ENCODE measurements around the gene ALDH1A3. TPM values are rescaled to one million over a fixed set of nuclear protein-coding genes. Genes with fewer than 3 reads are reported as not detected.

The ALDH1A3 gene
- polyA plus RNA-seq, 1 of the 3 experiments (the other 2 are of a cell fraction): 4.4 TPM

DNA sequence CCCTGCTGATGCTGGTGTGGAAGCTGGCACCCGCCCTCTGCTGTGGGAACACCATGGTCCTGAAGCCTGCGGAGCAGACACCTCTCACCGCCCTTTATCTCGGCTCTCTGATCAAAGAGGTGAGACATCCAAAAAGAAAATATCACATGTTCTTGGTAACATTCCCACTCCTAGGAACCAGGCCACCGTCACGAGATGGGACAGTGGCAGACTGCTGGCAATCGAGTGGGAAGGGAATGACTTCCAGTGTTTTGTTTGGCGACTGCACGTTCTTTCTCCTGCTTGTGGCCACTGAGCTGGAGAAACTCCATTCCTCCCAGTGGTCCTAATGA lies 14.3 kb downstream of the ALDH1A3 start:
- TF ChIP-seq GABPA (IDR thresholded peaks at IDR 0.05; ENCODE audit: low read depth) (no peak), MXI1 (IDR thresholded peaks at IDR 0.05; ENCODE audit: low read depth, low read length) (no peak), RXRA (IDR thresholded peaks at IDR 0.05; ENCODE audit: borderline replicate concordance, low read depth) (no peak)
- TF ChIP-seq, protein P1, sequence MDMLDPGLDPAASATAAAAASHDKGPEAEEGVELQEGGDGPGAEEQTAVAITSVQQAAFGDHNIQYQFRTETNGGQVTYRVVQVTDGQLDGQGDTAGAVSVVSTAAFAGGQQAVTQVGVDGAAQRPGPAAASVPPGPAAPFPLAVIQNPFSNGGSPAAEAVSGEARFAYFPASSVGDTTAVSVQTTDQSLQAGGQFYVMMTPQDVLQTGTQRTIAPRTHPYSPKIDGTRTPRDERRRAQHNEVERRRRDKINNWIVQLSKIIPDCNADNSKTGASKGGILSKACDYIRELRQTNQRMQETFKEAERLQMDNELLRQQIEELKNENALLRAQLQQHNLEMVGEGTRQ (IDR thresholded peaks at IDR 0.05; ENCODE audit: borderline replicate concordance, low read depth, low read length): no peak
- Histone ChIP-seq H3K9me3 (no peaks in the 10 kb centered on the region), H3K36me3 (replicated peaks in 1 of 2; ENCODE audit: control insufficient read depth in 1 of 2, insufficient read depth in 2 of 2, low read length in 1 of 2) (no peaks in the 10 kb centered on the region), H3K79me2 (ENCODE audit: insufficient read depth) (no peaks in the 10 kb centered on the region), H3F3A (replicated peaks; ENCODE audit: insufficient read depth) (no peaks in the 10 kb centered on the region), H3K9me2 (no peaks in the 10 kb centered on the region), H3K4me1 (ENCODE audit: control insufficient read depth in 1 of 2, insufficient read depth in 2 of 2, low read depth in 1 of 2, low read length in 1 of 2) (peaks cover 0 to 11% of the 10 kb centered on the region in 2 experiments; a peak in 1 of 4 replicates), H2AFZ (ENCODE audit: low read depth) (no peak overlapping the region), H3K27ac (ENCODE audit: low read depth in 2 of 2, low read length in 1 of 2) (no peak overlapping the region; a peak in 1 of 4 replicates), H3K9ac (no peak overlapping the region), H3K4me3 (ENCODE audit: low read depth in 2 of 2, low read length in 1 of 2) (no peak overlapping the region), H3K27me3 (ENCODE audit: insufficient read depth) (no peaks in the 10 kb centered on the region), H3K4me2 (no peak overlapping the region), H4K20me1 (ENCODE audit: insufficient read depth) (no peaks in the 10 kb centered on the region)
- 83% methylated on average over 8 of the region's 9 CpGs for WGBS (ENCODE audit: low lambda C conversion rate)
- DNase-seq: no peak
- ChIA-PET POLR2A (no interaction called here), CTCF (interaction anchor here (1.0 to 2.7 kb wide), 3 partner anchors 21 to 135 kb away, joined by 3 to 7 read pairs (median 3); no protein-coding TSS in a partner anchor)

DNA sequence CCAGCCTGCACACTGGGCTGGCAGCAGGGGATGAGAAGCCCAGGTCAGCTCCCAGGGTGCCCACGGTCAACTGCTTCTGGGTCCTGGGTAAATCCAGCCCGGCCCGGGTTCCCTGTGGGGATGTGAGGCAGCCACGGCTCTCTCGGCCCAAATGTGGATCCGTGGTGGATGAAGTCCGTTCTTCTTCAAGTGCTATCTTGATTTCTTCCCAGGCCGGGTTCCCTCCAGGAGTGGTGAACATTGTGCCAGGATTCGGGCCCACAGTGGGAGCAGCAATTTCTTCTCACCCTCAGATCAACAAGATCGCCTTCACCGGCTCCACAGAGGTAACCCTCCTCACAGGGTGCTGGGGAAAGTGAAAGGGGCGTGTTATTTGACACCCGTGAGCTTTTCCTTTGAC lies 16.1 kb downstream of the ALDH1A3 start:
- no peak overlapping the region for H3K9ac ChIP-seq
- POLR2A ChIA-PET: no interaction called here
- no peaks in the 10 kb centered on the region for H3K36me3 ChIP-seq (replicated peaks in 1 of 2; ENCODE audit: control insufficient read depth in 1 of 2, insufficient read depth in 2 of 2, low read length in 1 of 2)
- no peak for TF ChIP-seq FOXJ3 (CRISPR knock-in tag; IDR thresholded peaks at IDR 0.05)
- no peaks in the 10 kb centered on the region for H4K20me1 ChIP-seq (ENCODE audit: insufficient read depth)
- 79% methylated on average over 11 of the region's 13 CpGs for WGBS (ENCODE audit: low lambda C conversion rate)
- CTCF ChIA-PET: interaction anchor here (1.8 to 2.6 kb wide), 3 partner anchors 22 to 224 kb away, joined by 7 to 10 read pairs (median 10); no protein-coding TSS in a partner anchor
- H3F3A ChIP-seq (replicated peaks; ENCODE audit: insufficient read depth): no peaks in the 10 kb centered on the region
- no peak overlapping the region for H2AFZ ChIP-seq (ENCODE audit: low read depth)
- H3K9me3 ChIP-seq: no peaks in the 10 kb centered on the region
- no peak overlapping the region for H3K4me3 ChIP-seq (ENCODE audit: low read depth in 2 of 2, low read length in 1 of 2)
- H3K27me3 ChIP-seq (ENCODE audit: insufficient read depth): no peaks in the 10 kb centered on the region
- H3K9me2 ChIP-seq: no peaks in the 10 kb centered on the region
- H3K27ac ChIP-seq (ENCODE audit: low read depth in 2 of 2, low read length in 1 of 2): no peak overlapping the region
- H3K4me2 ChIP-seq: no peak overlapping the region
- H3K4me1 ChIP-seq (ENCODE audit: control insufficient read depth in 1 of 2, insufficient read depth in 2 of 2, low read depth in 1 of 2, low read length in 1 of 2): peaks cover 0 to 26% of the 10 kb centered on the region in 2 experiments; a peak in 2 of 4 replicates
- no peaks in the 10 kb centered on the region for H3K79me2 ChIP-seq (ENCODE audit: insufficient read depth)
- no peak for DNase-seq

DNA sequence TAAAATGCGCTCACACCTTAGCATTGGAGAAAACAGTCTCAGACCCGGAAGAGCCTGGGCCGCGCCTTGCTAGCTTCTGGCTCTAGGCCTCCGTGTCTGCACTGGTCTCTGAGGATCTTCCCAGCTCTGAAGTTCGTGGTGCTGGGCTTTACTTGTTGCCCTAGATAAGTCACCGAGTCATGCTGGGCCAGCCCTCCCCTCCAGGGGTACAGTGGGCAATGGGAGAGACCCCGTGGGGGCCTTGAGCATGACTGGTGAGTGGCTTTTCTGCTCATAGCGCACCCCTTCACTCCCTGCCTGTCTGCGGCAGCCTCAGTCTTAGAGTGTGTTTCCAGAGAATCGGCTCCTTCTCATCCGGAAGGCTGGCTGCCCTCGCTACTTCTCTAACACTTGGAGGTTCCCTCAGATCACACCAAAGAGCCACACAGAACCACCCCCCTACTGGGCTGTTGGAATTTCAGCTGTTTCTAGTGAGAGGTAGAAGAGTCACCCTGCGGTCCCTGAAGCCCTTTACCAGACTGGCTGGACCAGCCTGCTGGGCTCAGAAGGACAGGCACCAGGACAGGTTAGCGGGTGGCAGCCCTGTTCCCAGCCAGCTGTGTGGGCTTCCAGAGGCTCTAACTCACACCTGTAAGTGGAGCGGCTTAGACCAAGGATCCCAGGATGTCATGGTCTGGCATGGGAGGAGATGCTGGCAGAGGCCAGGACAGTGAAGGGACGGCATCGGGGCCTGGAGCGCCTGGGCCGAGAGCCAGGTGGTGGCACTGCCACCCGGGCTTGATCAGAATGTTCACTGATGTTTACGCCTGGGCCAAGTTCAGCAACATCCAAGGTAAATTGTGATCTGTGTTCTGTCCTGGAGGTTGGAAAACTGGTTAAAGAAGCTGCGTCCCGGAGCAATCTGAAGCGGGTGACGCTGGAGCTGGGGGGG lies 17.9 kb downstream of the ALDH1A3 start:
- POLR2A ChIA-PET: no interaction called here
- Histone ChIP-seq H3K9me2 (no peaks in the 10 kb centered on the region), H3K4me3 (ENCODE audit: low read depth in 2 of 2, low read length in 1 of 2) (no peak overlapping the region), H3K4me2 (no peak overlapping the region), H3K4me1 (ENCODE audit: control insufficient read depth in 1 of 2, insufficient read depth in 2 of 2, low read depth in 1 of 2, low read length in 1 of 2) (peaks cover 12 to 43% of the 10 kb centered on the region in 2 experiments), H3K9me3 (no peaks in the 10 kb centered on the region), H3K79me2 (ENCODE audit: insufficient read depth) (no peaks in the 10 kb centered on the region), H3K27me3 (ENCODE audit: insufficient read depth) (no peaks in the 10 kb centered on the region), H3K9ac (no peak overlapping the region), H3K27ac (ENCODE audit: low read depth in 2 of 2, low read length in 1 of 2) (peak overlapping the region in 1 of 2 experiments; percentile 28; a peak in 1 of 4 replicates), H3K36me3 (replicated peaks in 1 of 2; ENCODE audit: control insufficient read depth in 1 of 2, insufficient read depth in 2 of 2, low read length in 1 of 2) (no peaks in the 10 kb centered on the region), H2AFZ (ENCODE audit: low read depth) (no peak overlapping the region), H3F3A (replicated peaks; ENCODE audit: insufficient read depth) (no peaks in the 10 kb centered on the region), H4K20me1 (ENCODE audit: insufficient read depth) (no peaks in the 10 kb centered on the region)
- no peak for DNase-seq
- TF ChIP-seq GABPA (IDR thresholded peaks at IDR 0.05; ENCODE audit: low read depth): no peak
- no peak for TF ChIP-seq JUND (IDR thresholded peaks at IDR 0.05)
- no peak for TF ChIP-seq FOXJ3 (CRISPR knock-in tag; IDR thresholded peaks at IDR 0.05)
- TF ChIP-seq, protein P2, sequence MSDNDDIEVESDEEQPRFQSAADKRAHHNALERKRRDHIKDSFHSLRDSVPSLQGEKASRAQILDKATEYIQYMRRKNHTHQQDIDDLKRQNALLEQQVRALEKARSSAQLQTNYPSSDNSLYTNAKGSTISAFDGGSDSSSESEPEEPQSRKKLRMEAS (IDR thresholded peaks at IDR 0.05; ENCODE audit: low read depth): no peak
- no peak for TF ChIP-seq RAD21 (IDR thresholded peaks at IDR 0.05; ENCODE audit: low read length)
- no peak for TF ChIP-seq ELF1 (IDR thresholded peaks at IDR 0.05)
- TF ChIP-seq YY1 (IDR thresholded peaks at IDR 0.05; ENCODE audit: low read depth): no peak
- TF ChIP-seq, protein P3, sequence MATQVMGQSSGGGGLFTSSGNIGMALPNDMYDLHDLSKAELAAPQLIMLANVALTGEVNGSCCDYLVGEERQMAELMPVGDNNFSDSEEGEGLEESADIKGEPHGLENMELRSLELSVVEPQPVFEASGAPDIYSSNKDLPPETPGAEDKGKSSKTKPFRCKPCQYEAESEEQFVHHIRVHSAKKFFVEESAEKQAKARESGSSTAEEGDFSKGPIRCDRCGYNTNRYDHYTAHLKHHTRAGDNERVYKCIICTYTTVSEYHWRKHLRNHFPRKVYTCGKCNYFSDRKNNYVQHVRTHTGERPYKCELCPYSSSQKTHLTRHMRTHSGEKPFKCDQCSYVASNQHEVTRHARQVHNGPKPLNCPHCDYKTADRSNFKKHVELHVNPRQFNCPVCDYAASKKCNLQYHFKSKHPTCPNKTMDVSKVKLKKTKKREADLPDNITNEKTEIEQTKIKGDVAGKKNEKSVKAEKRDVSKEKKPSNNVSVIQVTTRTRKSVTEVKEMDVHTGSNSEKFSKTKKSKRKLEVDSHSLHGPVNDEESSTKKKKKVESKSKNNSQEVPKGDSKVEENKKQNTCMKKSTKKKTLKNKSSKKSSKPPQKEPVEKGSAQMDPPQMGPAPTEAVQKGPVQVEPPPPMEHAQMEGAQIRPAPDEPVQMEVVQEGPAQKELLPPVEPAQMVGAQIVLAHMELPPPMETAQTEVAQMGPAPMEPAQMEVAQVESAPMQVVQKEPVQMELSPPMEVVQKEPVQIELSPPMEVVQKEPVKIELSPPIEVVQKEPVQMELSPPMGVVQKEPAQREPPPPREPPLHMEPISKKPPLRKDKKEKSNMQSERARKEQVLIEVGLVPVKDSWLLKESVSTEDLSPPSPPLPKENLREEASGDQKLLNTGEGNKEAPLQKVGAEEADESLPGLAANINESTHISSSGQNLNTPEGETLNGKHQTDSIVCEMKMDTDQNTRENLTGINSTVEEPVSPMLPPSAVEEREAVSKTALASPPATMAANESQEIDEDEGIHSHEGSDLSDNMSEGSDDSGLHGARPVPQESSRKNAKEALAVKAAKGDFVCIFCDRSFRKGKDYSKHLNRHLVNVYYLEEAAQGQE (IDR thresholded peaks at IDR 0.05; ENCODE audit: low read depth, low read length): no peak
- TF ChIP-seq SMC3 (IDR thresholded peaks at IDR 0.05; ENCODE audit: low read depth, low read length): no peak
- TF ChIP-seq RFX5 (IDR thresholded peaks at IDR 0.05; ENCODE audit: low read length): no peak
- TF ChIP-seq, protein P1 (IDR thresholded peaks at IDR 0.05; ENCODE audit: borderline replicate concordance, low read depth, low read length): no peak
- TF ChIP-seq GATA2 (CRISPR knock-in tag; IDR thresholded peaks at IDR 0.05): no peak
- no peak for TF ChIP-seq POLR2AphosphoS5 (IDR thresholded peaks at IDR 0.05; ENCODE audit: low read depth, low read length)
- CTCF ChIA-PET: interaction anchor here (0.9 to 2.6 kb wide), 9 partner anchors 10 to 270 kb away, joined by 3 to 10 read pairs (median 5); no protein-coding TSS in a partner anchor
- WGBS (ENCODE audit: low lambda C conversion rate): 92% methylated on average over 11 of the region's 26 CpGs
